Dedifferentiated amniotic fluid mesenchymal stem cell (primary cell): ENCODE measurements around the gene MICAL3.
A peak's percentile ranks its signal among the peaks of the same experiment; 100 is the strongest.

Source experiments
- DNase-seq: peaks from one replicate; pipeline ENCODE4 v3.0.0-alpha.2; 2016; ENCODE audit errors: extremely low spot score

MICAL3 gene

DNA sequence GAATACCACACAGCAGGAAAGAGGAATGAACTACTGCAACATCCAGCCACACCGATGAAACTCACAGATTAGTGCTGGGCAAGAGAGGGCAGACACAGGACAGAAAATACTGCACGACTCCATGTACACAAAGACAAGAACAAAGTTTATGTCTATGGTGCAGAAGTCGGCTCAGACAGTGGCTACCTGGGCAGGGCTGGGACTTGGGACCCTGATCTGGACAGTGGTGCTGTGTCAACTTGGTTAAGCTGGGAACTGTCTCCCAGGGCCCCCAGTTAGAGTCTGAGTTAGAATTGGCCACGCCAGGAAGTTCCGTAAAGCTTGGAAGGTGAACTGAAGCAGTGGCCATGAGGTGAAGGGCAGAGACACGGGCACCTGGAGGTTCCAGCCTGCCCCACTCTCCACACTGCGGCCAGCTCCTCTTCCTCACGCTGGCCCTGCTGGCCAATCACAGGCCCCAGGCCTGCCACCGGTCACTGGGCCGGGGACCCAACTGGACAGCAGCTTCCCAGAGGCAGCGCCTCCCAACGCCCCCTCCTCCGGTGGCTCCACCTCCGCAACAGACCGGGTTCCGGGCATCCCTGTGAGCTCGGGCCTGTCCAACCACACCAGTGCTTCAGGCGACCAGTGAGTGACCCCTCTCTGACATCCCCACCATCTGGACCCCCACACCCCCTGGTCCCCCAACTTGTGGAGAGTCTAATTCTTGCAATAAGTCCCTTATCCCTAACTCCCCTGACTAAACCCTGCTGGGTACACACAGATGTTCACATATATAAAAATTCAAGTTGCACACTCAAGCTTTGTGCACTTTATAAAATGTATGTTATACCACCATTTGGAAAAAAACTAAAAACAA lies 93.7 kb downstream of the MICAL3 start:
- no peak for DNase-seq

DNA sequence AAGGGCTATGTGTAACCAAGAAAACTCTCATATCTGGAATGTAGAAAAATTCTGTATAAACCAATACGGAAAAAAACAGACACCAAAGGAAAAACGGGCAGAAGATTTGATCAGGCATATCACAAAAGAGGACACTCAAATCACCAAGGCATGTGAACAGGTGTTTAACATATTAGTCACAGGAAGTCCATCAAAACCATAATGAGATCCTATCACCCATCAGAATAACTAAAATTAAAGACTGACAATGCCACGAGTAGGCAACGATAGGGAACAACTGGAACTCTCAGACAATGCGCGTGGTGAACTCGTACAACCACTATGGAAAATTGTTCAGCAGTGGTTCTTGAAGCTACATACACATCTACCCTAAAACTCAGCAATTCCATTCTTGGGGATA lies 94.5 kb downstream of the MICAL3 start:
- DNase-seq = no peak

DNA sequence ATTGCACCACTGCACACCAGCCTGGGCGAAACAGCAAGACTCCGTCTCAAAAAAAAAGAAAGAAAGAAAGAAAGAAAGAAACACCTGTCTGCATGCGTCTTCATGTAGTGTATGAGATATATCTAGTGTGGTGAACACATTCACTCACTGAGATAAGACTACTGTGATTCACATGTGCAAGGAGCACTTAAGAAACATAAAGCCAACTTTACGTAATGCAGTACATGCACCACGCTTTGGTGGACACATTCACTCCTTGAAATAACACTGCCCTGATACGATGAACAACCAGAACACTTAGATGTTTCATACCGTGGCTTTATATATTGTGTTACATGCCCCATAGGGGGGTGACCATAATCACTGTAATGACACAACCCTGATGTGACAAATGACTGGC lies 96.0 kb downstream of the MICAL3 start:
- no peak for DNase-seq

DNA sequence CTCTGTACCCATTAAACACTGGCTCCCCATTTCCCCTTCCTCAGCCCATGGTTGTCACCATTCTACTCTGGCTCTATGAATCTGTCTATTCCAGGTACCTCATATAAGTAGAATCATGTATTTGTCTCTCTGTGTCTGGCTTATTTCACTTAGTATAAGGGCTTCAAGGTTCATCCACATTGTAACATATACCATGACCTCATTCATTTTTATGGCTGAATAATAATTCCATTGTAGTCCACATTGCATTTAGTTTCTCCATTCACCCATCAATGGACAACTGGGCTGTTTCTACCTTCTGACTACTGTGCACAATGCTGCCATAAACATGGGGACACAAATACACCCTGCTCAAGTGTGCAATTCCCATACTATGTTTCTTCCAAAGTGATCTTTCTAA lies 97.3 kb downstream of the MICAL3 start:
- no peak for DNase-seq

DNA sequence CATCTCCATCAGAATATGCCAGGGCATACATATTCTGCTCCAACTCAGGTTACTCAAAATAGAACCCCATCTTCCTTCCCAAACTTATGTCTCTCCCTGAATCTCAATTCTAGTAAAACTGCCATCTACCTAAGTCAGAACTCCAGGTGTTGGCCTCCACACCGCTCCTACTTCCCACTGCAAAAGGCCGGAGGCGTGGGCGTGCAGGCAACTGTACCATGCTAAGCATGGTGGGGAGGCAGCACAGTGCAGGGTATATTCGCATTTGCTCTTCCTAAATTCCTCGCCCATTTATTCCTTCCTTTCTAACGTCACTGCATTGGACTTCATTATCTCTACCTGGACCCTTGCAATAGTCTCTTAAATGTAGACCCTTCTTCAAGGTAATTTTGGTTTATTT lies 97.8 kb downstream of the MICAL3 start:
- DNase-seq = no peak

DNA sequence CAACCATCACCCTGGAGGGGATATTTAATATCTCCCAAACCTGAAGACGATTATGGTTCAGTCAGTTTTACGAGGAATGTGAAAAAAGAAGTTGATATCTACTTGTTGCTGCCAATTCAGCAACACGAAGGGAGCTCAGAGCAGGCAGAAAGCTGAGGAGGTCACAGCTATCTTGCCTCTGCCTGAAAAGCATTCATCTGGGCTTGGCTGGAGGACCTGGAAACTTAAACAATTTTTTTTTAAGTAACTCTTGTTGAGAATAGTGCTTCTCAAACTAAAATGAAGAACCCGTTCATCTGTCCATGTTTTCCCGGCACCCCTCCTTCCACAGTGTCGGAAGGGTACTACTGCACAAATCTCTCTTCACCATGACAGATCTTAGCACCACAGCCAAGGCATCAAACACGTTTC lies 98.9 kb downstream of the MICAL3 start:
- DNase-seq = no peak

DNA sequence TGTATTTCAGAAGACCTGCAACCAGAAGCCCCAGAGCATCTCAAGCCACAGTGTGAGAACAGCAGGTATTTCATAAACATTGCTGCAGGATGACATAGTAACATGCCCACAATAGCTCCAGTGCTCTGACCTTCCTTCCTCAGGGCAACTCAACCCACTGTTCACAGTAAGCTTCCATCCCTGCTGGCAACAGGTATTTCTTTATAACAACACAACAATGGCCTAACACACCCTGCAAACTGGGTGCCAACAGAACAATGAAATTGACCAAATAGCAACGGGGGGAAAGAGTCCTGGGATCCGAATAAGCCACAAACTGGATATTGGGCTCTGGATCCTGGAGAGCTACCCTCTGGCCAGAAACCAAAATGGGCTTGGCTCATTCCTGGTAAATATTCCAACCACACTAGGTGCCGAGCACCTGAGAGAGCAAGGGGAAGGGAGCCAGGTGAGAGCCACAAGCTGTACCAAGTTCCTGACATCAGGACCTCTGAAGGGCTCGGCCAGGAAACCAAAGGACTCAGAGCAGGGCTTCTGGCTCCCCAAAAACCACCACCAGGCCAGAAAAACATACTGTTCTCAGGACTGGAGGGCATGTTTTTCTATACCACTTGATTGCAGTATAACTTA lies 99.5 kb downstream of the MICAL3 start:
- no peak for DNase-seq

DNA sequence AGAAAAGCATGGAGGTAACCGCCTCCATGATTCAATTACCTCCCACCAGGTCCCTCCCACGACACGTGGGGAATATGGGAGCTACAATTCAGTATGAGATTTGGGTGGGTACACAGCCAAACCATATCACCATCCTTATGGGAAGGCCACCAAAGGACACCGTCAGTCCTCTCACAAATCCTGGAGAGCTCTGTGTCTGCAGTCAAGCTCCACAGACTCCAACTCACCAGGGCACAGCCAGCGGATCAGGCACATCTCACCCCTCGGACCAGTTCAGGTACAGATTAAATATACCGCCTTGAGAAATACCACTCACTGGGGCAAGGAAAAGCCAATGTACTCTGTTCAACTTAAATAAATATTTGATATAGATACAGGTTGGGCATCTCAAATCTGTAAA lies 100.3 kb downstream of the MICAL3 start:
- no peak for DNase-seq

DNA sequence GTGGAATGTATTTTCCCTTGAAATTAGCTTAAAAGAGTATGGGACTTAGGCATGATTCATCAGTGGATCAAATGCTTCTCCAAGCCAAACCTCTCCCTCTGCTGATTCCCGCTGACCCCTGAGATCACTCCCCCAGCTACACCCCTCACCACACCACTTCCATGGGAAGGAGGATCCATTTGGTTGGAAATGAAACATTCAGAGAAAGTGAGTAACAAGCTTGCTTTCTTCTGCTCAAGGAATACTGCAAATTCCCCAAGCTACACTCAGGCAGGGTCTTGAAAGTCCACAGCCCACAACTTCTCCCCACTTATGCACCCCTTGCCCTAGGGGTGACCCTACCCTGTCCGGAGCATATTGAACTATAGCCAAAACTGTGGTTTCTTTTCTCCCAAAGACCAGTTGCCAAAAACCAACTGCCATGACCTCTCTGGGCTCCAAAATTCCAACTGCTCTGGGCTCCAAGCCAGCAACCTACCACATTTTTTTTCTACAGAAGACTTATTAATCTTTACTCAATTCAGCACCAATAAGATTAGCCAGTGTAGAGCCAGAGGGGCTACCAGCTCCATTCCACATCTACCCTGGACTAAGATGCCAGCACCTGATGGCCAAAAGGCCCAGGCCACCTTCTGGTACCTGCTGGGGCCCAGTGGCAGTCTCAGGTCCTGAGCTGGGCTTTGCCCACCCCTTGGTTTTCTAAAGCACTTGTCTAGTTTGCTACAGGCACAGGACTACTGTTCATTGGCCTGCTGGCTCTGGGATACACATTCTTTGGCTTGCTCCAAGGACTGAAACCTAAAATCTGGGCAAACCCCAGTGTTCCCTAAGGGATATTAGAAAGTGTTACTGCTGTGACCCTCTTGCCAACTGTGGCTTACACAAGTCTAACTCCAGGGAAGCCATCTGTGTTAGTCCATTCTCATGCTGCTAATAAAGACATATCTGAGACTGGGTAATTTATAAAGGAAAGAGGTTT lies 101.1 kb downstream of the MICAL3 start:
- DNase-seq = peak; percentile 72

DNA sequence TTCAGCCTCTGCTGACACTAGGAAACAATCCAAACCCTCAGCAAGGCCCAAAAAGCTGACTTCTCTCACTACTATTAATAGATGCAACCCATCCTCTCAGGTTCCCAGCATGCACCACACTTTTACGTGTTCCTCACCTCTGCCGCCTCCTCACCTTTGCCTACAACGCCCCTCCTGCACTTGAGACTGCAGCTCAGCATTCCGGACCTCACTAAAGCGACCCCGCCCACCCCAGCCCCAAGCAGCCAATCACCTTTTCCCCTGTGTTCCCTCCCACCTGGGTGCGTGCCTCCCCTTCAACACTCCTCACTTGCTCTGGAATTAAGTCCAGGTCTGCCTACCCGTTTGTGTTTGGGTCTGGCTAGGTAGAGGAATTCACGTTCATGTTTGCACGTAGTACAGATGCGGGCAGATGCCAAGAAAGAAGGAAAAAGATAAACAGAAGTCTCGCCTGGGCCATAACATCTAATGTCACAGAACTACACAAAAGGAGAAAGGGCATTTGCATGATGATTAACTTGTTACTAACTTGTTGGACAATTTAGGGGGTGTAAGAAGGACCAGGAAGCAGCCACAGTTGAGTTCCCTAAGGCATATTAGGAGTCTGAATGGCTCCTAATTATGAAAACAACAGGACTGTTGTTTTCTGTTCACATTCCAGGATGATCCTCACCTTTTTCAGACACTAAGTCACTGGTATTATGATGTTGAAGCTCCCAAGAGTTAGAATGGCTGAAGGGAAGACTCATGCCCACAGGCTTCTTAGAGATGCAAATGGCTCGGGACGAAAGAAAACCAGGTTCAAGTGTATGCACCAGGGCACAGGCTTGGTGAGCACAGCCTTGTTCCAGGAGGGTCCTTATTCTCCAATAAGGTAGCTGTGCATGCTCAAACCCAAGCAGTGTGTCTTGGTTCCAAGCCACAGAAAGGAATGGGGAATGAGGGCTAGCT lies 102.2 kb downstream of the MICAL3 start:
- no peak for DNase-seq

DNA sequence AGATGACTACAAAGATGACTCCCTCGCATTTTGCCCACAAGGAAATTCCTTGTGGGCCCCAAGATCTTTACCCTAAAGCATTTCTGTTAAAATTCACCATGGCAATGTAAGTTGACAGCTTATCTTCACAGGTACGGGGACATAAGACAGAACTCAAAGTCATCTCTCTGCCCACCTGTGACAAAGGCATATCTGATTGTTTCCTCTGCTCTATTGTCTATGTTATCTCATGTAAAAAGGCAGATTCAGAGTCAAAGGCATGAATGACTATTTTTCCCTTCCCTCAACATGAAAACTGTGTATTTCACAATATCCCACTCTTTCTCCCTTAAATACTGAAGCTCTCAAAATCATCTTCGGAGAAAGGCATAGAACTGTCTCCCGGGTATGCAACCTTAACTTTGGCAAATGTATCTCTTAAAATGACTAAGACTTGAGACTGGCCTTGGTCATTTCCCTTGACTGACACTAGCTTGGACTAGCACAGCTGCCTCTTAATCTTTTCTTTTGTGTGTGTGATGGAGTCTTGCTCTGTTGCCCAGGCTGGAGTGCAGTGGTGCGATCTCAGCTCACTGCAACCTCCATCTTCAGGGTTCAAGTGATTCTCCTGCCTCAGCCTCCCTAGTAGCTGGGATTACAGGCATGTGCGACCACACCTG lies 103.2 kb downstream of the MICAL3 start:
- no peak for DNase-seq

DNA sequence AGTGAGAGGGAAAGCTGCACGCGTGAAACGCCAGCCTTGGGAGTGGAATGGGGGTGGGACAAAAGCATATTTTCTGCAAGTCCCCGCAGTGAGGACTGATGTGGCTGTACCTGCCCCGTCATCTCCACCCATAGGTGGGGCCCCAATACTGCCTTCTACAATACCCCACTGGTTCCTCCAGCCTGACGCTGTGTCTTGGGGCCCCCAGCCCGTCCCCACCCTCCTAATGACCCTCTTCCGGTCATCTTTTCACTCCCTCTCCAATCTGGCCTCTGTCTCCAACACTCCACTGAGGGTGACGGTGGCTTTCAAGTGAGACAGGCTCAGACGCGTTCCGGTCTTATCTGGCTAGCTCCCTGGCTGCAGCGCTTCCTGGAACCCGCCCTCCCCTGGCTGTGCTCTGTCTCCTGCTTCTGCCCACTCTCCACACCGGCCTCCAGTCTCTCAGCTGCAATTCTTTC lies 104.2 kb downstream of the MICAL3 start:
- DNase-seq = no peak

DNA sequence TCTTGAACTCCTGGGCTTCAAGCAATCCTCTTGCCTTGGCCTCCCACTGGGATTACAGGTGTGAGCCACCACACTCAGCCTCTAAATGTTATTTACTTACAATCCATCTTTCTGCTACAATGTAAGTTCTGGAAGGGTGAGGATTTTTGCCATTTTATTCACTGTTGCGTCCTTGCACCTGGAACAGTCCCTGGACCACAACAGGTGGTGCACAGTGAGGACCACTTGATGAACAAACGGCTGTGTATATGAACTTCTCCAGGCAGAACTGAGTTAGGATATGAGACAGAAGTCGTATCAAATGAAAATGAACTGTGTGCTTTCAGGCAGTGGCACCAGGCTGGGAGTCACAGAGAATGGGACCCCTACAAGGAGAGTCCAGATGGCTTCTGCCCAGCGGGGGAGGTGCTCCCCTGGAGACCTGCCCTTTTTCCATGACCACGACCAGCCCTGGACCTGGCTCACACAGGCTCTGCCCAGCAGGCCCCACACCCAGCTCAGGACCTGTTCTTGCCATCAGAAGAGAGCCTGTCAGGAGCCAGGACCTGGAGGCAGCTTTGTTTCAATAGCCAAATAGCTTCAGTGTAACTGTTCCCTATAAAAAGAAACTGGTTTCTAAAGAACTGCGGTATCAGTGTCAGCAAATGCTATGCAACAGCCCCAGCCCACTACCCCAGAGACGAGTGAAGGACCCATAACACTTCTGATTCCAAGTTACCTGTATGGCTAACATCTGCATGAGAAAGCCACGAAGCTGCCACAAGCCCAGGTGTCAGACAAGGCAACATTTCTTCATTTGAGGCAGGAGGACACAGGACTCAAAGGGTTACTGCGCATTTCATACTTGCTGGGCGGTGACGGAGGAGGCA lies 104.9 kb downstream of the MICAL3 start:
- no peak for DNase-seq

DNA sequence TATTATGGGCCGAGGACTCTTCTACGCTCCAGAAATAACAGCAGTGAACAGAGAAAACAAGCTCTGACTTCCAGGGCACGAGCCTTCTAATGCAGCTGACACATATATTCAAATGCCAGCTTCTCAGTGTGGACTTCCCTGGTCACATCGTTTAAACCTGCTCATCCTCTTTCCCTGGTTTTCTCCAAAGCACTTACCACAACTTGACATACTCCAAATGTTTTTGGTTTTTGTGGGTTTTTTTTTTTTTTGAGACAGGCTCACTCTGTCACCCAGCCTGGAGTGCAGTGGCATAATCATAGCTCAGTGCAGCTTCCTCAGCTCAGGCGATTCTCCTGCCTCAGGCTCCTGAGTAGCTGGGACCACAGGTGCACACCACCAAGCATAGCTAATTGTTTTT lies 105.5 kb downstream of the MICAL3 start:
- no peak for DNase-seq

DNA sequence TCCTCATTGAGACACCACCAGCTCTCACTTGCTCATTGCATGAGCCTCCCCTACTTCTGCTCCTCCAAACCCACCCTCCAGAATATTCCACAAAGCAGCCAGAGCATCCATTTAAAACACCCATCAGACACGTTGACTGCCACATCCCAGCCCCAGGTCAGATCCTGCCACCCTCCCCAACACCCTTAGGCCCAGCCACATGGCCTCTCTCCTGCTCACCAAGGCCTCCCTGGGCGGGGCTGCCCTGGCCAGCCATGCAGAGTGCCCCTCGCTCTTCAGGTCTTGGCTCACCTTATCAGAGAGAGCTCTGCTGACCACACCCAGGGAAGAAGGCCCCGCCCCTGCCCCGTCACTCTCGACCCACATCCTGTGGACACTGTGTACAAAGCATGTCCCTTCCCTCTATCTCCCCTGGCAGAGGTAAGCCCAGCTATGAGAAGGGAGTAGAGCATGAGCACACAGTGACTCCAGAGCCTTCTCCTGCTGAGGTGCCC lies 106.8 kb downstream of the MICAL3 start:
- no peak for DNase-seq

DNA sequence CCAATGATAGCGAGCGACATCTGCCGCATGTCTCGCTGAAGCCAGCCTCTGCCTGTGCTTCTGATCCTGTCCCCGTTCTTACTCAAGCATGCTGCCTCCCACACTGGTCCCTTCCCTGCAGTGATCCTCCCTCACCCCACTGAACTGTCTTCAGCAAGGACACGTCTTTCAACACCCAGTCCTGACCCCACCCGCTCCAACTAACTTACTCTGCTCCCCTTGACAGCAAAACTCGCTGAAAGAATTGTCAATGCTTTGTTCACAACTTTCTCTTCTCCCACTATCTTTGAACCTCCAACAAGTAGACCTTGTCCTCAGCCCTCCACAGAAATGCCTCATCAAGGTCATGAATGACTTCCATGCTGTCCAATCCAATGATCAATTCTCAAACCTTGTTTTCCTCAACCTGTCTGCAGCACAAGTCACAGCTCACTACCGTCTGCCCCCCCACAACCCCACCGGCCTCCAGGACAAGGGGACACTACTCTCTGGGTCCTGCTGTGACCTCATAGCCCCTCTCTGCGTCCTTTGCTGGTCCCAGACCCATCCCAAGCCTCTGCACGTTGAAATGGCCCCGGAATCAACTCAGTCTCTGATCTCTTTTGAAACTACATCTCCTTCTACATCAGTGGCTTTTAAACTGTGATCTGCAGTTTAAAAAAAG lies 108.0 kb downstream of the MICAL3 start:
- DNase-seq = no peak

DNA sequence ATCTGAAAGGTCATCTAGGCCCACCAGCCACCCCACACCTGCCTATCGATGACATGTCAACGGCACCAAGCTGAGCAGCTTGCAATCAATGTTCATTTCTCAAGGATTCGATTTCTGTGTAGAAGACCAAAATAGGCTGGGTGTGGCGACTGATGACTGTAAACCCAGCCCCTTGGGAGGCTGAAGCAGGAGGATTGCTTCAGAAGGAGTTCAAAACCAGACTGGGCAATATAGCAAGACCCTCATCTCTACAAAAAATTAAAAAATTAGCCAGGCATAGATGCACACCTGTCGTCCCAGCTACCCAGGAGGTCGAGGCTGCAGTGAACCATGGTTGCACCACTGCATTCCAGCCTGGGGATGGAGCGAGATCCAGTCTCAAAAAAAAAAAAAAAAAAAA lies 108.7 kb downstream of the MICAL3 start:
- DNase-seq = no peak

DNA sequence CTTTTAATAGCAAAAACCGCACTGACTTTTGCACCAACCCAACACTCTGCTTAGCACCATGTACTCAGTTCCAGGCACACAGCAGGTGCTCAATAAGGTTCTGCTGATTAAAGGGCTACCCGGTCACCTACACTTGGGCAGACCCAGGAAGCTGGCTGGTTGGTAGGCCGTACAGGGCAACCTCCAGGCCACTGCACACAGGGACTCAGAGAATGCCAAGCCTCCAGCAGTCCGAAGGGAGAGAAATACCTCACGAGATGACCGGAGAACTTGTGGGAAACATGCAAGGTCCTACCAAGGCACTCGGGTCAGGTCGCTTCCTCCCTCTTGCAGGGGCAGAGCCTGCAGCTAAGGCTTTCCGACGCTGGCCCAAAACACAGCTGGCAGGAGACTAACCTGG lies 109.2 kb downstream of the MICAL3 start:
- no peak for DNase-seq

DNA sequence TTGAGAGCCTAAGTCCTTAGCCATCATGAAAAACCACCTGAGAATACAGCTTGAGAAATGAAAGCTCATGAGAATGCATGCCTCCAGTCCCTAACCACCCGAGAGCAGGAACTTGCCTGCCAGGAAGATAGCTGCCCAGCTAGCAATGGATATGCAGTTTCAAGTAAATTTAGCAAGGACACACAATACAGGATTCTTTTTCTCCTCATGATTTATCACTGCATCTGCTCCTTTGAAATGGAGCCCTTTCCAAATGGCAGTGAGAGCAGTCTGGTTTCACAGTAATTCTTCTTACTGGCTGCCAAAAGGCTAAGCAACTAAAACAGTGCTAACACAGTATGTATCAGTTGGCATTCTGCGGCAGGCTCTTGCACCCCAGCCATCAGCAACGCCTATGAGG lies 109.9 kb downstream of the MICAL3 start:
- DNase-seq = no peak
